Tibial nerve (tissue), 4 donors: ENCODE measurements around the gene HAUS6. TPM values are rescaled to one million over a fixed set of nuclear protein-coding genes. Genes with fewer than 3 reads are reported as not detected.

Experiments used
- DNase-seq, 2 donors: peaks; one replicate each; pipeline ENCODE4 v3.0.0-alpha.2; 2019; ENCODE audit warnings: low spot score in 2 of 2
- H3K27ac ChIP-seq, 4 donors: fragments of 200-600 bp; sonication (generic) in 3 of 4; one replicate each; pipeline ENCODE4 v1.5.1; 2017 to 2019; ENCODE audit warnings: mild to moderate bottlenecking in 1 of 4
- H3K27me3 ChIP-seq, 2 donors: fragments of 200-600 bp; sonication (generic) in 1 of 2; one replicate each; pipeline versions ENCODE4 v1.5.1 to v1.6.0; 2017 to 2019
- H3K36me3 ChIP-seq, 3 donors: fragments of 200-600 bp; sonication (generic); one replicate each; pipeline ENCODE4 v1.5.1; 2018 to 2019
- H3K4me1 ChIP-seq, 4 donors: fragments of 200-600 bp; sonication (generic) in 3 of 4; one replicate each; pipeline ENCODE4 v1.5.1; 2017 to 2019
- H3K4me3 ChIP-seq, 4 donors: fragments of 200-600 bp; sonication (generic) in 3 of 4; one replicate each; pipeline ENCODE4 v1.5.1; 2017 to 2019; ENCODE audit warnings: mild to moderate bottlenecking in 1 of 4, moderate library complexity in 1 of 4
- H3K9me3 ChIP-seq, 4 donors: fragments of 200-600 bp; sonication (generic) in 3 of 4; one replicate each; pipeline ENCODE4 v1.5.1; 2017 to 2019
- CTCF ChIP-seq, 5 experiments: fragments of 200-600 bp in 3 of 5; fragments of 450-650 bp in 2 of 5; sonication (generic) in 3 of 5; IDR thresholded peaks; one replicate each; pipeline ENCODE4 v1.5.1; 2016 to 2019; ENCODE audit warnings: antibody characterized with exemption in 5 of 5, mild to moderate bottlenecking in 3 of 5, moderate library complexity in 2 of 5
- EP300 ChIP-seq, 2 donors: sonication (generic); formaldehyde crosslinking; IDR thresholded peaks; one replicate each; pipeline ENCODE4 v1.6.1; 2017; ENCODE audit warnings: antibody characterized with exemption in 2 of 2, mild to moderate bottlenecking in 1 of 2
- POLR2A ChIP-seq, 2 donors: fragments of 450-650 bp; IDR thresholded peaks; one replicate each; pipeline ENCODE4 v1.6.1; 2017; ENCODE audit warnings: antibody characterized with exemption in 2 of 2, mild to moderate bottlenecking in 2 of 2, moderate library complexity in 2 of 2
- WGBS, 2 donors: methylation state at CpG; one replicate each; pipeline ENCODE4 v1.1.5; 2018; 5-methylcytosine and 5-hydroxymethylcytosine counted together
- total RNA-seq, 4 donors: library from RNA; depleted of rRNA; stranded (reverse); fragments of >200 nt; gene quantifications; one replicate each; pipeline ENCODE4 v1.1.0, GENCODE V29; 2016

HAUS6 gene
- total RNA-seq, 4 donors from 2014 or later, result 10.1 to 37.1 (median 11.2) TPM

GRCh38 chr9:19136129-19136528, 33.4 kb upstream of the HAUS6 start:
- WGBS, 2 donors, result 69 to 71% methylated on average over 3 of the region's 3 CpGs
- H3K27ac ChIP-seq, result no peak overlapping the region
- H3K27me3 ChIP-seq, result no peaks in the 10 kb centered on the region
- DNase-seq, result no peak
- H3K4me1 ChIP-seq, result no peaks in the 10 kb centered on the region
- no peaks in the 10 kb centered on the region for H3K36me3 ChIP-seq
- H3K9me3 ChIP-seq, result no peaks in the 10 kb centered on the region
- TF ChIP-seq EP300 (IDR thresholded peaks at IDR 0.05), result no peak
- TF ChIP-seq POLR2A (IDR thresholded peaks at IDR 0.05), result no peak
- no peak for TF ChIP-seq CTCF (IDR thresholded peaks at IDR 0.05)
- no peak overlapping the region for H3K4me3 ChIP-seq

- TF ChIP-seq POLR2A (IDR thresholded peaks at IDR 0.05) (no peak), EP300 (IDR thresholded peaks at IDR 0.05) (no peak), CTCF (IDR thresholded peaks at IDR 0.05) (no peak)
- WGBS, 2 donors, result 77 to 79% methylated on average over 6 of the region's 6 CpGs
Observed at GRCh38 chr9:19133549-19134345, 31.0 kb upstream of the HAUS6 start.

GRCh38 chr9:19130436-19130835, 27.7 kb upstream of the HAUS6 start:
- Histone ChIP-seq H3K36me3 (peaks cover 0 to 8% (median 0%) of the 10 kb centered on the region in 3 donors), H3K27ac (peak overlapping the region in 1 of 4 donors; percentile 99), H3K4me1 (peaks cover 0 to 21% (median 10%) of the 10 kb centered on the region in 4 donors), H3K9me3 (no peaks in the 10 kb centered on the region), H3K4me3 (no peak overlapping the region), H3K27me3 (no peaks in the 10 kb centered on the region)
- no peak for DNase-seq
- TF ChIP-seq EP300 (IDR thresholded peaks at IDR 0.05) (no peak), CTCF (IDR thresholded peaks at IDR 0.05) (no peak), POLR2A (IDR thresholded peaks at IDR 0.05) (no peak)
- 69 to 71% methylated on average over 8 of the region's 8 CpGs for WGBS, 2 donors

More at GRCh38 chr9:19133549-19134345, 31.0 kb upstream of the HAUS6 start:
- DNase-seq, result no peak
- Histone ChIP-seq H3K4me1 (peaks cover 0 to 12% (median 9%) of the 10 kb centered on the region in 4 donors), H3K9me3 (no peaks in the 10 kb centered on the region), H3K4me3 (no peak overlapping the region), H3K27me3 (no peaks in the 10 kb centered on the region), H3K27ac (no peak overlapping the region), H3K36me3 (no peaks in the 10 kb centered on the region)

- peak; percentile 22 to 24 for DNase-seq
- Histone ChIP-seq H3K36me3 (peaks cover 0 to 18% (median 0%) of the 10 kb centered on the region in 3 donors), H3K9me3 (no peaks in the 10 kb centered on the region), H3K27me3 (no peaks in the 10 kb centered on the region), H3K4me3 (peak overlapping the region; percentile 62 to 94 (median 68)), H3K27ac (peak overlapping the region; percentile 90 to 99 (median 92)), H3K4me1 (peaks cover 0 to 25% (median 15%) of the 10 kb centered on the region in 4 donors)
- 2 to 7% methylated on average over 40 of the region's 40 CpGs for WGBS, 2 donors
- TF ChIP-seq POLR2A (IDR thresholded peaks at IDR 0.05) (no peak), EP300 (IDR thresholded peaks at IDR 0.05) (no peak), CTCF (IDR thresholded peaks at IDR 0.05) (no peak)
Observed at GRCh38 chr9:19127871-19128500, 25.3 kb upstream of the HAUS6 start.

GRCh38 chr9:19124430-19124793, 21.7 kb upstream of the HAUS6 start:
- H3K9me3 ChIP-seq, result no peaks in the 10 kb centered on the region
- DNase-seq, result no peak
- peak overlapping the region in 1 of 4 donors; percentile 64 for H3K4me3 ChIP-seq
- H3K36me3 ChIP-seq, result peaks cover 0 to 54% (median 13%) of the 10 kb centered on the region in 3 donors
- no peaks in the 10 kb centered on the region for H3K27me3 ChIP-seq
- H3K27ac ChIP-seq, result peak overlapping the region in 2 of 4 donors; percentile 52 to 99
- TF ChIP-seq CTCF (IDR thresholded peaks at IDR 0.05), result no peak
- H3K4me1 ChIP-seq, result peaks cover 0 to 19% (median 11%) of the 10 kb centered on the region in 4 donors
